Breast epithelium (tissue), 4 donors: ENCODE measurements around the gene TMEM182. TPM values are rescaled to one million over a fixed set of nuclear protein-coding genes. Genes with fewer than 3 reads are reported as not detected.

Source experiments
- DNase-seq, 2 donors: peaks; one replicate each; pipeline ENCODE4 v3.0.0-alpha.2; 2019; ENCODE audit warnings: low spot score in 2 of 2
- H3K27ac ChIP-seq, 2 donors: fragments of 200-600 bp; sonication (generic) in 1 of 2; one replicate each; pipeline ENCODE4 v1.5.1; 2016 to 2019; ENCODE audit warnings: mild to moderate bottlenecking in 1 of 2
- H3K27me3 ChIP-seq, 2 donors: fragments of 200-600 bp; sonication (generic) in 1 of 2; one replicate each; pipeline versions ENCODE4 v1.5.1 to v1.6.0; 2017 to 2019; ENCODE audit warnings: control low read depth in 1 of 2, mild to moderate bottlenecking in 1 of 2
- H3K36me3 ChIP-seq: fragments of 200-600 bp; one replicate; pipeline ENCODE4 v1.5.1; 2019
- H3K4me1 ChIP-seq, 2 donors: fragments of 200-600 bp; sonication (generic); one replicate each; pipeline ENCODE4 v1.5.1; 2016 to 2019; ENCODE audit warnings: control low read depth in 1 of 2
- H3K4me3 ChIP-seq, 3 donors: fragments of 200-600 bp; sonication (generic); 1 replicate in 2 of 3; 2 replicates in 1 of 3; pipeline ENCODE4 v1.5.1; 2016 to 2019; ENCODE audit warnings: mild to moderate bottlenecking in 3 of 3, moderate library complexity in 2 of 3
- H3K9me3 ChIP-seq, 2 donors: fragments of 200-600 bp; sonication (generic) in 1 of 2; one replicate each; pipeline ENCODE4 v1.5.1; 2016 to 2019; ENCODE audit warnings: control low read depth in 1 of 2
- CTCF ChIP-seq, 3 donors: fragments of 450-650 bp; IDR thresholded peaks; one replicate each; pipeline ENCODE4 v1.5.1; 2016 to 2017; ENCODE audit warnings: antibody characterized with exemption in 3 of 3, mild to moderate bottlenecking in 3 of 3, moderate library complexity in 3 of 3
- POLR2A ChIP-seq: fragments of 450-650 bp; IDR thresholded peaks from one replicate; pipeline ENCODE4 v1.6.1; 2016; ENCODE audit warnings: antibody characterized with exemption, mild to moderate bottlenecking, moderate library complexity
- POLR2AphosphoS5 ChIP-seq, 3 donors: sonication (generic); formaldehyde crosslinking; IDR thresholded peaks; one replicate each; pipeline ENCODE4 v1.6.1; 2017; ENCODE audit warnings: antibody characterized with exemption in 3 of 3
- intact Hi-C: fragments of 100-400 bp; cut with DNase I; formaldehyde crosslinking; loops from one replicate; pipeline ENCODE4 v1.15.1; 2023; ENCODE audit warnings: low total_unique reads
- total RNA-seq, 3 donors: library from RNA; depleted of rRNA; stranded (reverse); fragments of >200 nt; gene quantifications; one replicate each; pipeline ENCODE4 v1.1.0, GENCODE V29; 2016

TMEM182 gene
- total RNA-seq, 3 donors from 2014 or later = 2.2 to 5.3 (median 3.3) TPM

- Histone ChIP-seq H3K27ac (no peak overlapping the region), H3K4me1 (no peaks in the 10 kb centered on the region), H3K36me3 (no peaks in the 10 kb centered on the region), H3K9me3 (peaks cover 16 to 36% of the 10 kb centered on the region in 2 donors), H3K27me3 (no peaks in the 10 kb centered on the region), H3K4me3 (no peak overlapping the region)
- no peak for TF ChIP-seq POLR2A
- DNase-seq = no peak
- intact Hi-C loops = no loop called here
Observed at GRCh38 chr2:102803041-102803896, 41.4 kb downstream of the TMEM182 start.

DNA sequence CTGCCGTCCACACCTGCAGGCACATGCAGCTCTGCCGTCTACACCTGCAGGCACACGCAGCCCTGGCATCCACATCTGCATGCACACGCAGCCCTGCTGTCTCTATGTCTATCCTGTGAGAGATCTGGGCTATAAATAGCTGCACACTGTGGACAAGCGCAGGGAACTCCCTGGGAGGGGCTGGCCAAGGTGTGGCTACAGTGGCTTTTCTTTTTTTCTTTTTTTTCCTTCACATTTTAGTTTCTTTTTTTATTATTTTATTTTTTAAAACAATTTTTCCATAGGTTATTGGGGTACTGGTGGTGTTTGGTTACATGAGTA, 42.0 kb downstream of the TMEM182 start:
- Histone ChIP-seq H3K36me3 (no peaks in the 10 kb centered on the region), H3K27ac (no peak overlapping the region), H3K27me3 (no peaks in the 10 kb centered on the region), H3K4me1 (no peaks in the 10 kb centered on the region), H3K4me3 (no peak overlapping the region), H3K9me3 (peaks cover 16 to 36% of the 10 kb centered on the region in 2 donors)
- intact Hi-C loops = no loop called here
- DNase-seq = no peak
- TF ChIP-seq POLR2AphosphoS5 (IDR thresholded peaks at IDR 0.05) = no peak
- TF ChIP-seq CTCF (IDR thresholded peaks at IDR 0.05) = no peak
- TF ChIP-seq POLR2A = no peak

DNA sequence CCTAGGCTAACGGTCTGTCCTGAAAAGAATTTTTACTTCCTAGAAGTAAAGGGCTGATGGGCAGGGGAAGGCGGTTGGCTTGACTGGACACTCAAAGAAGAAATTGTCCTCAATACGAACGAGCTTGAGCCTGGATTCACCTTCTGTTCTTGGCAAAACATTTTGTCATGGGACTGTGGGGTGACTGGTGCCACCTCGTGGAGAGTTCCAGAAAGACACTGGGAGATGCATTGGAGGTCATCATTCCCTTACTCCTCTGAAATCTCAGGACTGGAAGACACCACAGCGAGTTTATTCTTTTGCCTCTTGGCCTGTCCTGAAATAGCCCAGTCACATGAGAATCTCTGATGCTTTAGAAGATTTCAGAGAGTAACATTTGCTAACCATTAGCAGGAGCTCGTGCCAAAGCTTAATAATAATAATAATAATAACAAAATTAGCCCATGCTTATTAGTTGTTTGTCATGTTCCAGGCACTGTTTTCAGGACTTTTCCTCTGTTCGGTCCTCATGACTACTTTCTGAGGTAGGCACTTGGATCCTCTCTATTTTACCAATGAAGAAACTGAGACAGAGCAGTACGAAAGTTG, 44.5 kb downstream of the TMEM182 start:
- peaks cover 10 to 18% of the 10 kb centered on the region in 2 donors for H3K9me3 ChIP-seq
- H3K27me3 ChIP-seq = no peaks in the 10 kb centered on the region
- DNase-seq = peak; percentile 35 to 64
- H3K4me3 ChIP-seq = no peak overlapping the region
- no peak overlapping the region for H3K27ac ChIP-seq
- intact Hi-C loops = loop anchor here (5.0 kb wide), 1 partner anchor 676 kb away; no protein-coding TSS in a partner anchor
- H3K4me1 ChIP-seq = no peaks in the 10 kb centered on the region
- no peak for TF ChIP-seq POLR2AphosphoS5 (IDR thresholded peaks at IDR 0.05)
- peak in 2 of 3 donors; percentile 38 to 67 for TF ChIP-seq CTCF (IDR thresholded peaks at IDR 0.05)
- H3K36me3 ChIP-seq = no peaks in the 10 kb centered on the region

GRCh38 chr2:102809291-102810189, 47.7 kb downstream of the TMEM182 start:
- intact Hi-C loops = loop anchor here (5.0 kb wide), 1 partner anchor 673 kb away; no protein-coding TSS in a partner anchor
- H3K27ac ChIP-seq = no peak overlapping the region
- TF ChIP-seq CTCF (IDR thresholded peaks at IDR 0.05) (no peak), POLR2AphosphoS5 (IDR thresholded peaks at IDR 0.05) (no peak), POLR2A (no peak)

DNA sequence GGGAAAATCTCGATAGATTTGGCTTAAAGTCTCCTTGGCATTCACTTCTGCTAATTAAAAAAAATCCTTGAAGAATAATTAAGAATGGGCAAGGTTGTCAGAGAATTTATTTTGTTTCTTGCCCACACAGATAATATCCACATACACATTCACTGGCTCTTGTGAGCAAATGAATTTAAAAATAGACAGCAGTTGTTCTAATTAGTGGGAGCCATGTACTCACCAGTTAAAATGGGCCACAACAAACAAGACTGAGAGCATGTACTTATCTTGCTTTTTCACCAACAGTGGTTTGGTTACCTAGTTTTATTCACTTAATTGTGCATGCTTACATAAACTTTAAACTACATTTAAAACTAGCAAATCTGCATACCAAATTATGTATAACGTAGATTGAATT, 53.5 kb downstream of the TMEM182 start:
- Histone ChIP-seq H3K27me3 (no peaks in the 10 kb centered on the region), H3K4me3 (no peak overlapping the region), H3K9me3 (no peaks in the 10 kb centered on the region), H3K27ac (no peak overlapping the region), H3K36me3 (no peaks in the 10 kb centered on the region), H3K4me1 (no peaks in the 10 kb centered on the region)
- TF ChIP-seq POLR2A (no peak), POLR2AphosphoS5 (IDR thresholded peaks at IDR 0.05) (no peak), CTCF (IDR thresholded peaks at IDR 0.05) (no peak)
- intact Hi-C loops = no loop called here
- DNase-seq = no peak

More at GRCh38 chr2:102809291-102810189, 47.7 kb downstream of the TMEM182 start:
- Histone ChIP-seq H3K4me3 (no peak overlapping the region), H3K9me3 (no peaks in the 10 kb centered on the region), H3K36me3 (no peaks in the 10 kb centered on the region), H3K4me1 (no peaks in the 10 kb centered on the region), H3K27me3 (no peaks in the 10 kb centered on the region)
- no peak for DNase-seq
